SKM-1 treated with dmso at 0.1 percent for 144 hours (cell line): ENCODE data around the gene C6orf47.
A peak's percentile ranks its signal among the peaks of the same experiment; 100 is the strongest.
"Not testable (repeated sequence)": the region's sequence is repeated elsewhere in the genome, so short reads cannot be mapped to it uniquely, and the experiment has no call there.

Experiments
- DNase-seq: peaks from one replicate; lab custom pipeline; 2025; ENCODE audit not compliant: unreplicated experiment; lab: John Stamatoyannopoulos, UW

C6orf47 gene

GRCh38 chr6:31660381-31661261 lies at the start of gene C6orf47:
C6orf47 (minus strand) TSS chr6:31660778; CDS start chr6:31659947, 831 bp downstream.
- DNase-seq: peak; percentile 73

- DNase-seq: not testable (repeated sequence)
Observed at GRCh38 chr6:31709157-31709556, 48.6 kb upstream of the C6orf47 start.

GRCh38 chr6:31708224-31708623 lies 47.6 kb upstream of the C6orf47 start:
- no peak for DNase-seq

- no peak for DNase-seq
Observed at GRCh38 chr6:31707701-31708100, 47.1 kb upstream of the C6orf47 start.

- no peak for DNase-seq
Observed at GRCh38 chr6:31706599-31706998, 46.0 kb upstream of the C6orf47 start, which contains the start of gene LY6G6F. LY6G6F (plus strand) TSS chr6:31706866; CDS start chr6:31706907, 41 bp downstream.

GRCh38 chr6:31705931-31706330 lies 45.4 kb upstream of the C6orf47 start:
- DNase-seq: no peak

GRCh38 chr6:31702819-31703716 lies 42.5 kb upstream of the C6orf47 start, which contains the start of gene ABHD16A:
ABHD16A (minus strand) TSS chr6:31703324; CDS start chr6:31703281, 43 bp downstream.
- DNase-seq: peak; percentile 96

GRCh38 chr6:31702405-31702818 lies 41.8 kb upstream of the C6orf47 start:
- no peak for DNase-seq

GRCh38 chr6:31701666-31702404 lies 41.3 kb upstream of the C6orf47 start:
- DNase-seq: no peak

GRCh38 chr6:31700740-31701401 lies 40.3 kb upstream of the C6orf47 start:
- DNase-seq: no peak

- DNase-seq: no peak
Observed at GRCh38 chr6:31697555-31697954, 37.0 kb upstream of the C6orf47 start.

- DNase-seq: no peak
Observed at GRCh38 chr6:31693535-31693934, 33.0 kb upstream of the C6orf47 start.

GRCh38 chr6:31692886-31693285 lies 32.3 kb upstream of the C6orf47 start:
- no peak for DNase-seq

GRCh38 chr6:31692353-31692752 lies 31.8 kb upstream of the C6orf47 start:
- DNase-seq: no peak

- DNase-seq: no peak
Observed at GRCh38 chr6:31691564-31692108, 31.1 kb upstream of the C6orf47 start.

GRCh38 chr6:31691078-31691463 lies 30.5 kb upstream of the C6orf47 start:
- DNase-seq: no peak

GRCh38 chr6:31690231-31691077 lies 29.9 kb upstream of the C6orf47 start:
- no peak for DNase-seq

GRCh38 chr6:31689249-31690110 lies 28.9 kb upstream of the C6orf47 start:
- no peak for DNase-seq
